ENCODE results near the gene TNPO3. TPM values are rescaled to one million over a fixed set of nuclear protein-coding genes. Genes with fewer than 3 reads are reported as not detected.

TNPO3 gene
- total RNA-seq, 4 donors from 2014 or later = 34.6 to 48.5 (median 45.2) TPM

DNA sequence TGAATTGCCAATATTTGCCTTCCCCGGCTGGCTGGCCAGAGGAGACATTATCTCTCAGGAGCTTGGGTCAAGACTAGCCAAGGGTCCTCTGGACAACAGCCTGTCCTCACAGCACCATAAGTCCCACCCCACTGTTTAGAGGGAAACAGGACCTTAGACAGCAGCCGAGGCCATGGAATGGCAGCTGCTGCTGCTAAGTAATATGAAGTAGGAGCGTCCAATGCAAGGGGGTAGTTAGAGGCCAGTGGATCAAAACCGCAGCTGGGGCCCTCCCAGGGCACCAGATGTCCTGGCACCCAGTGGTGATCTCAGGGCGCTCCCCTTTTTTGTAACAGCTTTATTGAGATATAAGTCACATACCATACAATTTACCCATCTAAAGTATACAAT is 131.5 kb downstream of the TNPO3 start:
- Histone ChIP-seq H3K9me3 (no peaks in the 10 kb centered on the region), H3K27ac (no peak overlapping the region), H3K27me3 (peaks cover 45% of the 10 kb centered on the region), H3K36me3 (no peaks in the 10 kb centered on the region), H3K4me1 (no peaks in the 10 kb centered on the region), H3K4me3 (no peak overlapping the region)
- no peak for TF ChIP-seq POLR2AphosphoS5 (IDR thresholded peaks at IDR 0.05)
- no peak for TF ChIP-seq EP300 (IDR thresholded peaks at IDR 0.05)
- no peak for TF ChIP-seq POLR2A (IDR thresholded peaks at IDR 0.05)
- TF ChIP-seq, protein P1, sequence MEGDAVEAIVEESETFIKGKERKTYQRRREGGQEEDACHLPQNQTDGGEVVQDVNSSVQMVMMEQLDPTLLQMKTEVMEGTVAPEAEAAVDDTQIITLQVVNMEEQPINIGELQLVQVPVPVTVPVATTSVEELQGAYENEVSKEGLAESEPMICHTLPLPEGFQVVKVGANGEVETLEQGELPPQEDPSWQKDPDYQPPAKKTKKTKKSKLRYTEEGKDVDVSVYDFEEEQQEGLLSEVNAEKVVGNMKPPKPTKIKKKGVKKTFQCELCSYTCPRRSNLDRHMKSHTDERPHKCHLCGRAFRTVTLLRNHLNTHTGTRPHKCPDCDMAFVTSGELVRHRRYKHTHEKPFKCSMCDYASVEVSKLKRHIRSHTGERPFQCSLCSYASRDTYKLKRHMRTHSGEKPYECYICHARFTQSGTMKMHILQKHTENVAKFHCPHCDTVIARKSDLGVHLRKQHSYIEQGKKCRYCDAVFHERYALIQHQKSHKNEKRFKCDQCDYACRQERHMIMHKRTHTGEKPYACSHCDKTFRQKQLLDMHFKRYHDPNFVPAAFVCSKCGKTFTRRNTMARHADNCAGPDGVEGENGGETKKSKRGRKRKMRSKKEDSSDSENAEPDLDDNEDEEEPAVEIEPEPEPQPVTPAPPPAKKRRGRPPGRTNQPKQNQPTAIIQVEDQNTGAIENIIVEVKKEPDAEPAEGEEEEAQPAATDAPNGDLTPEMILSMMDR (IDR thresholded peaks at IDR 0.05) = no peak
- ATAC-seq = no peak
- WGBS, 2 donors (ENCODE audit: low coverage in 1 of 2) = no CpG with 5 or more reads among the region's 5 CpGs

GRCh38 chr7:128922496-128923410 is 132.2 kb downstream of the TNPO3 start:
- no peak overlapping the region for H3K27ac ChIP-seq
- H3K4me1 ChIP-seq = no peaks in the 10 kb centered on the region
- H3K27me3 ChIP-seq = peaks cover 45% of the 10 kb centered on the region
- H3K4me3 ChIP-seq = no peak overlapping the region
- 78 to 100% methylated on average over 3 to 4 of the region's 16 CpGs for WGBS, 2 donors (ENCODE audit: low coverage in 1 of 2)
- no peaks in the 10 kb centered on the region for H3K9me3 ChIP-seq
- no peak for ATAC-seq
- no peak for TF ChIP-seq EP300 (IDR thresholded peaks at IDR 0.05)
- TF ChIP-seq POLR2A (IDR thresholded peaks at IDR 0.05) = no peak
- TF ChIP-seq, protein P1 (IDR thresholded peaks at IDR 0.05) = no peak
- no peak for TF ChIP-seq POLR2AphosphoS5 (IDR thresholded peaks at IDR 0.05)
- no peaks in the 10 kb centered on the region for H3K36me3 ChIP-seq

DNA sequence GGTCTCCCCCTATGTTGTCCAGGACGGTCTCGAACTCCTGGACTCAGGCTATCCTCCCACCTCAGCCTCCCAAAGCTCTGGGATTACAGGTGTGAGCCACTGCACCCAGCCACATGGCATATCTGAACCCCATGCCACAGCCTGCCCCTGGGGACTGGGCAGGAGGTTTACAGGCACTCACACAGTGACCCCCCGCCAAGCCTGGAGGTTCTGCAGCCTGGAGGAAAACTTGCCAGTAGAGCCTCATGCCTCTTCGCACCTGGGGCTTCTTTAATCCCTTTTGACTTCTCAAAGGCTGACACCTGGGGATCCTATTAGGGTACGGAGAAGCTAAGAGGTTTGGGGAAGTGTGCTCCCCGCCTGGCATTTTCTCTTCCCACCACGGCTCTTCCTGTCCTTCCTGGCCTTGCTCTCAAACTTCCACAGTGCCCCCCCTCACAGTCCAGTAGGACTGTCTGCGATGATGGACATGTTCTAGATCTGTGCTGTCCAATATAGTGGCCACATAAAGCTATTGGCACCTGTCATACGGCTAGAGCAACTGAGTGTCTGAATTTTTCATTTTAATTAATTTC is 133.0 kb downstream of the TNPO3 start:
- H3K9me3 ChIP-seq = no peaks in the 10 kb centered on the region
- no peak overlapping the region for H3K27ac ChIP-seq
- no peak for ATAC-seq
- peaks cover 46% of the 10 kb centered on the region for H3K27me3 ChIP-seq
- no peak overlapping the region for H3K4me3 ChIP-seq
- TF ChIP-seq POLR2A (IDR thresholded peaks at IDR 0.05) = no peak
- TF ChIP-seq EP300 (IDR thresholded peaks at IDR 0.05) = no peak
- TF ChIP-seq POLR2AphosphoS5 (IDR thresholded peaks at IDR 0.05) = no peak
- TF ChIP-seq, protein P1 (IDR thresholded peaks at IDR 0.05) = no peak
- no peaks in the 10 kb centered on the region for H3K4me1 ChIP-seq
- H3K36me3 ChIP-seq = no peaks in the 10 kb centered on the region
- 71 to 85% methylated on average over 4 of the region's 9 CpGs for WGBS, 2 donors (ENCODE audit: low coverage in 1 of 2)

GRCh38 chr7:128920913-128921582 is 133.9 kb downstream of the TNPO3 start:
- H3K4me1 ChIP-seq = peaks cover 0 to 2% (median 0%) of the 10 kb centered on the region in 3 donors
- TF ChIP-seq EP300 (IDR thresholded peaks at IDR 0.05) = no peak
- TF ChIP-seq, protein P1 (IDR thresholded peaks at IDR 0.05) = no peak
- no peak for TF ChIP-seq POLR2A (IDR thresholded peaks at IDR 0.05)
- no peak for TF ChIP-seq POLR2AphosphoS5 (IDR thresholded peaks at IDR 0.05)
- WGBS, 2 donors (ENCODE audit: low coverage in 1 of 2) = 59 to 63% methylated on average over 4 to 13 of the region's 13 CpGs
- H3K27me3 ChIP-seq = peaks cover 53% of the 10 kb centered on the region
- no peak for ATAC-seq
- H3K36me3 ChIP-seq = no peaks in the 10 kb centered on the region
- no peak overlapping the region for H3K27ac ChIP-seq
- H3K4me3 ChIP-seq = no peak overlapping the region
- H3K9me3 ChIP-seq = no peaks in the 10 kb centered on the region

All from gastroesophageal sphincter (tissue), 4 donors.